GM18870 (cell line): Measurements from ENCODE around the gene MAOB.
"Not testable (repeated sequence)": the region's sequence is repeated elsewhere in the genome, so short reads cannot be mapped to it uniquely, and the experiment has no call there.

ENCODE experiments used
- ATAC-seq: cut with Tn5 transposase; IDR thresholded peaks from one replicate; pipeline ENCODE4 v1.9.1; 2021; ENCODE audit warnings: moderate library complexity; ENCODE audit not compliant: unreplicated experiment

Gene MAOB

DNA sequence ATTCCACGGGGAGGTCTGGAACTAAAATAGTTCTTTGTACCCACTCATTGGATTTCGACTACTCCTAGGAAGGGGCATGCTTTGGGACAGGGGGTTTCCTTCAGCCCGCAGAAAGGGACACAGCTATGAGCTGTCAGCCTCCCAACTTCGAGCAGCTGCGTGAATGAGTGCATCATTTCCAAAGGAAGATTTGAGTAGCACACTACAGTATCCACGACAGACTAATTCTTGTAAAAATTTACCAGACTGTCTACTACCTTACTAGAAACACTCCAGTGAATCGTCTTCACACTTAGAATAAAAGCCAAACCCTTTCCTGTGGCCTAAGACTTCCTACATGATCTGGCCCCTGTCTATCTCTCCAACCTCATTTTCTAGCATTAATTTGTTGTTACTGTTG, 124.2 kb downstream of the MAOB start:
- no peak for ATAC-seq

DNA sequence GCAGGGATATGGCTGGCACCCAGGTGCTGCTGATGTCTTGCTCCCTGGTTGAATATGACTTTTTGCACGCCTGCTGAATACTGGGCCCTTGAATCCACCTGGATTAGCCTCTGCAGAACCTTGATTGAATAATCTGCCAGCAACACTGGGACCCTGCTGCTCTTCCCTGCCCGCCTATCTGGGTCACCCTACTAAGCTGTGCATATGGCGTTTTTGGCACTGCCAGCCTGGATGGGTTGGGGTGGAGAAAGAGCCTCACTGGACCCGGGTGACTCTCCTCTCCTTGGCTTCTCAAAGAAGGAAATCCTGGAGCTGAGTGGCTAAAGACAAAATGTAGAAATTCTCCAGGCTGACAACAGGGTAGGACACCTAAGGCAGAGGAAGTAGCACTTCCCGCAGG, 126.2 kb downstream of the MAOB start:
- ATAC-seq, result no peak

DNA sequence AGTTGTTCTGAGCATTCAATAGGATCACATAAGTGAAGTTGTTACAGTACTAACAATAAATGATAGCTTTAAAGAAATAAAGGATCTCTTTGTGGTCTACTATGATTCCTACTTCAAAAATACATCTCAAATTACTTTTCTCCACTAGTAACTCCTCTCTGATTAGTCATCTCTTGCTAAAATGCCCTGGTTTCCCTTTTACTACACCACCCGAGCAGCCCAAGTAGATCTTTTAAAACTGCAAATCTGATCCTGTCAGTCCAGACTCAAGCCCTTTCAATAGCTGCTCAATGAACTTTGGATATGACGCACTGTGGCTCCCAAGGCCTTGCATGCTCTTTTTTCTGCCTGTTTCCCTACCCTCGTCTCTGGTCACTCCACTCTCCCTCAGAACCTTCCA, 128.6 kb downstream of the MAOB start:
- ATAC-seq, result no peak

DNA sequence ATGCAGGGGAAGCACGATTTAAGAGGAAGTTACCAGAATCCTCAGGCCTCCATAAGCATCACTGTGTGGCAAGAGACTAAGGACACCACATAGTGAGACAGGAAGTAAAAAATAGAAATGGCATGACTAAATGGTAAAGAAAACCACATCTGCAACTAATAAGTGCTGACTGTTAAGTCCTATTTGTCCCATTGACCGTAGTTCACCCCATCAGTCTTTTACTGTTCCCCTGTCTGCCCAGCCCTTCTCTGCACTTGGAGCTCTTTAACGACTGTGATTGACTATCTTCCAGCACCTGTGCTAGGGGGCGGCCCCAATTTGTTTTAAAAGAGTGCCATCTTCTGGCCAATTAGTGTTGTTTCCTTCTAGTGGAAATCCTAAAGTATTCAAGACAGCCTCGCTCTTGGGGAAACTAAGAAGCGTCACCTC, 132.0 kb downstream of the MAOB start:
- ATAC-seq, result no peak

DNA sequence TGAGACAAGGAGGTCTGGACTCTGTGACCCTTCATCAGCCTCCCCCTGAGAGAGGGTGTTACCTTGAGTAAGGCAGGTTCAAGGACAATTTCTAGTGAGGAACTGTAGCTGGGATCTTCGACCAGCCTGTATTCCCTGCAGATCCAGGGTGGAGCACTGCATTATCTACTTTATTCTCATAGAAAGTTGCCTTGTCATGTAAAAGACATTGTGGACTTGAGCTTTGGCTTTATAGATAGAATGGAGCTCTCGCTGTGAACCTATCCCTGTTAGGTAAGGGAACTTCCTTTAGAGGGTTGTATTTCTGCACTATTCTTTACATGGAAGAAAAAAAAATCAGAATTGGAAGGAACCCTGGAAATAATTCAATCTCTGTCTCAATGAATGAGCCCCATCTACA, 134.8 kb downstream of the MAOB start:
- ATAC-seq, result no peak

DNA sequence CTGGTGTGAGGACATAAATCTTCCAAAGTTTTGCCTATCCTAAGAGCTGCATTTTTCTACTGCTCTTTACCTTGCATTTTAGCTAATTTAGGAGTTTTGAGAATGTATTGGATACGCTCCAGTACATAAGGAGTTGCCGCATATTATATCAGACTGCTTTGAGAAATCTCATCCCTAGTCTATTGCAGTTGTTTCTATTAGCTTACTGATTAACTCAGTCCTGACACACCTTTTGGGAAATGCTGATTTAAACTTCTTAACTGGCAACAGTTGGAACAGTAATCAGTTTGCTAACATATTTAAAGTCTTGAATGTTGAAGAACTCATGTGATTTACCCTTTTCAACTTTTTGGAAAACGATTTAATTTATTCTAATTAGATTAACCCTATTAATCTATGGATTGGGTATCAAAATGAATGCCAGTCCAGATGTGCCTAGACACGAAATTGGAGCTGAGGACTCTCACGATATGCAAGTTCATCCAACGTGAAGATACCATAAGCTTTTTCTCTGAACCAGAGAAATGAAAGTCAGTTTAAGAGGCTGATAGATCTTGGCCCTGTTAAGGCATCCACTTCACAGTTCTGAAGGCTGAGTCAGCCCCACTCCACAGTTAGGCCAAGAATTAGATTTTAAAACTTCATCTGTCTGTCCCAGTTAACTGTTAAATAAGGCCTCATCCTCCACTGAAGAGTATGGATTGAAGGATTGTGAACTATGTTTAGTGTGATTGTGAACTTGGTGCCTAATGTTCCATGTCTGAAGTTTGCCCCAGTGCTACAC, 136.1 kb downstream of the MAOB start:
- ATAC-seq, result no peak

DNA sequence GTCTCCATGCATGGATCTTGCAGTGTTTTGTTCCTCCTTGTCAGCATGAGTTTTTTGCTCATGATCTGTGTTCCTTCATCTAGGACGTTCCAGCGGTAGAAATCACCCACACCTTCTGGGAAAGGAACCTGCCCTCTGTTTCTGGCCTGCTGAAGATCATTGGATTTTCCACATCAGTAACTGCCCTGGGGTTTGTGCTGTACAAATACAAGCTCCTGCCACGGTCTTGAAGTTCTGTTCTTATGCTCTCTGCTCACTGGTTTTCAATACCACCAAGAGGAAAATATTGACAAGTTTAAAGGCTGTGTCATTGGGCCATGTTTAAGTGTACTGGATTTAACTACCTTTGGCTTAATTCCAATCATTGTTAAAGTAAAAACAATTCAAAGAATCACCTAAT, 138.0 kb downstream of the MAOB start:
- ATAC-seq, result no peak

DNA sequence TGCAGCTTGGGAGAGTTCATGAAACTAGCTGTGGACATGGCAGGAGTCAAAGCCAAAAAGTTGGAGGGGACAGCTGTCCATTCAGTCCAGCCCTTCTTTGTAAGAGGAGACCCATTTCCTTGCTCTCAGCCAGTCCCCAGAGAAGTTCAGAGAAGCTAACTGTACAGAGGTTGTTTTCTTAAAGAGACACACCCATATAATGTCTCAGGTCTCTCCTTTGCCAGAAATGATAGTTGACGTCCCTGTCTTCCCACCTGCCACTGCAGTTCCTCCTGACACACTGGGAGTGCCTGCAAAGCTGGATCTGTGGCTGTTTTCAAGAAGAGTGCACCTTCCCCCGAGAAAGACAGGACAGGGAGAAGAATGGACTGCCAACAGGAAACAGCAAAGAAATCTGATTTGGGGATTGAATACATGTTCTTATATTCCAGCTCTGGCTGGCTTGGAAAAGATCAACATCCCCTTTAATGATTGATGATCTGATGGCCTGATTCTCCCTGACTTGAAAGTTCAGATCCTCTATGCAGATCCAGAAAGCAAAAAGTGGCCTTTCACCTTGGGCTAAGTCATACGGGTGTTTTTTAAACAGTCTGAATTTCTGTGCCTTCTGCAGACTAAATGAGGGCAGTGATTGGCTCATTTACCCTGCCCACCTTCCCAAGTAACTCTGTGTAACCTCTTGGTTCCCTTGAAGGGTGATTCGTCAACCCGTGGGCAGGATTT, 139.0 kb downstream of the MAOB start:
- no peak for ATAC-seq

DNA sequence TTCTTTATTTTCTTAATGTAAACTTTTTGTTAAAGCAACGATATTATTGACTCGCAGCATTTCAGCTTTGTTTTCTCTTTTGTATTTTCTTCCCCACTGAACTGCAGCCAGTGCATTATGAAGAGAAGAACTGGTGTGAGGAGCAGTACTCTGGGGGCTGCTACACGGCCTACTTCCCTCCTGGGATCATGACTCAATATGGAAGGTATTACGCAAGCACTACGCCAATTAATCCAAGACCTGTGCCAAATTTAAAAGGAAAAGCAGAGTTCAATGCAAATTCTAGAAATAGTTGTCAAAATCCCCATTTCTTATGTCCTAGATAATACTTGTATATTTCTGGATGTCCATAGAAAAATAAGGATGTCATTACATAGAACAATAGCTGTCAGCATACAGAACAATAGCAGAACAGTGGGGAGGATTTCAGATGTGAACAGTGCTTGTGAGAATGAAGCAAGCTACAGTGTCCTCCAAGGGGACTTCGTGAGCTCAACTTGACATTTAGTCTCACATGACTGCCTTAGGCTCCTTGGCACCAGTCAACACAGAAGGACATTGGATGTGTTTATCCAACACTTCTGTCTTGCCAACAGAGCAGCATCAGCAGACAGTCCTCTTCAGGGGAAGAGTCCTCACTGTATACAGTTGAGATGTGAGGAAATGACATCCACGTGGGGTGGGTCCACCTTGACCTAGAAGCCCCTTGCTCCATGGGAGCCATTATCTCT, 140.2 kb downstream of the MAOB start:
- ATAC-seq, result no peak

DNA sequence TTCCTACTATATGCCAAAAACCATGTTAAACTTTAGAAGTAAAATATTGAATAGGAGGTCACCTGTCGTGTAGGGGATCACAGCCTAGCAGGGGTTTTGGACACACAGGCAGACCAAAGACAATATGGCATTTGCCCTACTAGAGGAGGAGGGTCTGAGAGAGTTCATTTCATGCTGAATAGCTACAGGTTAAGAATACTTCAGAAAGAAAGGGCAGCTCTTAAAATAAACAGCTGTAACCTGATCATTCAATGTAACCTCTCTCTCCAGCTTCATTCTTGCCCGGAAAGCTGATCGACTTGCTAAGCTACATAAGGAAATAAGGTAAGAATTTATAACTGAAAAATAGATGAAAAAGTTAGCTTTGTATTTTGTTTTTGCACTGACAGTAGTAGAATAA, 146.3 kb downstream of the MAOB start:
- no peak for ATAC-seq

DNA sequence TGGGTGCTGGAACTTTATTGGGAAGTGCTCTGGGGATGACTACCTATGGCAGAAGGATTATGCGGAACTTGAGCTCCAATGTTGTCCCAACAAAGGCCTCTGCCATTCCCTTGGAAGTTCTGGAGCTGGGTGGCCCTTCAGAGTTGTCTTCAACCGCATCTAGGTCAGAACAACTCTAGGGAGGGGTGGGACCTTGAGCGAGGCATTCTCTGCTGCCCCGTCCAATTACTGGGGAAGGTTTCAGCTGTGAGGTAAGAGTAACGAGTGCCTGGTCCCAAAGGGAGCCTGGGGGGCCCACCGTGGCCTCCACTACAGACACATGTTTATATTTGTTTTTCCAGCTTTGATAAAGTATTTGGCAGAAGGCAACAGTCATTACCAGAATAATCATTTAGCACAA, 146.7 kb downstream of the MAOB start:
- no peak for ATAC-seq

DNA sequence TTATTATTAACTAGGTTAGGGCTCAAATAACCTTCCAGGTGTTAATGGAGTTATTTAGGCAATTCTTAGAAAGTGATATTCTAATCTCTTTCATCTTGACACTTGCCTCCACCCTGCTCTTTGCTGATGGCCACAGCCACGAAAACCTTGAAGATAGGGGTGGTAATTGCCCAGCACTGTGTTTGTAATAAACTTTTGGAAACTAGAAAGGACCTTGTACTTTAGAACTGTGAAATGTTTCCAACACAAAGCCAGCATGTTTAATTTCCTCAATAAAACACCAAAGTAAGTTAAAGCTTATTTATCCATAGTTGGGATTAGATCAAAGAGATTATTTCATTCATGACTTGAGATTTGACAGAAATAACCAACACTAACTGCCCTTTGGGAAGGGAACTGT, 147.8 kb downstream of the MAOB start:
- ATAC-seq, result no peak

DNA sequence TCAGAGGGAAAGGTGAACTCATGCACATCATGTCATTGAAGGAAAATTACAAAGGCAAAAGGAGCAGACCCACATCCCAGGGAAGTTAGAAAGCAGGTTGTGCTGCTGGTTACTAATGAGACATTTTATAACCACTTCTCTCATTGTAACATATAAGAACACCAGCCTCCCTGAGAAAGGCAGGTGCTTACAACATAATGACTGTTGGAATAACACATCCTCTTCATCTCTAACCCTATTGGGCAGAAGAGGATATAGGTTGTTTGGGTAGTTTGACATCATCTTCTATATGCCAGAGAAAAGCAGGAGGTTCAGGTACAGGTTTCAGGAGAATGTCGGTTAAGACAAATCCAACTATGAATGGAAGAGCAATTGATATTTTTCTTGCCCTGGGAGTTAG, 148.6 kb downstream of the MAOB start:
- no peak for ATAC-seq

DNA sequence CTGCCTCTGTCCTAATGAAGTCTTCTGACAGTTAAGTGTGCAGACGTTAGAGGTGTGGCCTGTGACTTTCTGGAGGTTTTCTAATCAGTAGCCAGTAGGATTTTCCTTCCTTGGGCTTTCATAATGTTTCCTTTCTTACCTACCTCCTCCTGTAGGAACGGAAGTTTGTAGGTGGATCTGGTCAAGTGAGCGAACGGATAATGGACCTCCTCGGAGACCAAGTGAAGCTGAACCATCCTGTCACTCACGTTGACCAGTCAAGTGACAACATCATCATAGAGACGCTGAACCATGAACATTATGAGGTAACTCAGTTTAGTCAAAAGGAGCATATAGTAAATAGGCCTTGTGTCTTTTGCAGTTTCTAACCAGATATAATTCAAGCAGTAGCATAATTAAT, 151.2 kb downstream of the MAOB start:
- no peak for ATAC-seq

DNA sequence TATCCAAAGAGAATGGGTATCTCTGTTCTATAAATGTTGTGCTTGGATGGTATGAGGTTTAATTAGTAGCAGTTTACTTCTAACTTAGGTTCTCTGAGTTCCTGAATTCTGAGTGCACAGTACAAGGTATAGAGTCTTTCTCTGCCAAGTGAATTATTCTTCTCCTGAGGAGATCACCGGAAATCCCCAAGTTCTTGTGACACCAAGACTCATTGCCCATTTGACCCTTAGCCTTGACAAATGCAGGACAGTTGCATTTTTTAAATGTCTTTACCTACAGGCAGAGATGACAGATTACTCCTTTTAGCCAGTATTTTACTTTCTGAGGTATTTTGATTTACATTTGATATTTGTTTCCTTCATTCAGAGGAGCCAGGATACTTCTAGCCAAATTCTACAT, 153.3 kb downstream of the MAOB start:
- ATAC-seq, result no peak

DNA sequence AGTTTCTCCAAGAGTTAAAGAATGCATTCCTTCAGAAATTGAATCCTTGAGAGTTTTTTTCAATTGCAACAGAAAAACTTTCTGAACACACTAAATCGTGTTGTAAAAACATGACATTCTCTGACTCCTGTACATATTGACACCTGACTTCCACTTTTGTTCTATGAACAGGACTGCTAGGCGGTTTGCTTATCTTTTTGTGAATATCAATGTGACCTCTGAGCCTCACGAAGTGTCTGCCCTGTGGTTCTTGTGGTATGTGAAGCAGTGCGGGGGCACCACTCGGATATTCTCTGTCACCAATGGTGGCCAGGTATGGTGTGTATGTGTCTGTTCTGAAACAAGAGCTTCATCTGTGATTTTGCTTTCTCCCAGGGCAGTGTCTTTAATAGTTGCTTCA, 154.2 kb downstream of the MAOB start:
- ATAC-seq, result no peak

DNA sequence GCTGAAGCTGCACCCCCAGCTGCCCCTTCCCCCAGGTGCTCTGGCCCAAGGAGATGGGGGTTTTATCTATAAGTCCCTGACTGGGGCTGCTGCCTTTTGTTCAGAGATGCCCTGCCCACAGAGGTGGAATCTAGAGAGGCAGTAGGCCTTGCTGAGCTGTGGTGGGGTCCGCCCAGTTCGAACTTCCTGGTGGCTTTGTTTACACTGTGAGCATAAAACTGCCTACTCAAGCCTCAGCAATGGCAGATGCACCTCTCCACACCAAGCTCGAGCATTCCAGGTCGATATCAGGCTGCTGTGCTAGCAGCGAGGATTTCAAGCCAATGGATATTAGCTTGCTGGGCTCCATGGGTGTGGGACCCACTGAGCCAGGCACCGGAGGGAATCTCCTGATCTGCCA, 155.0 kb downstream of the MAOB start:
- not testable (repeated sequence) for ATAC-seq

DNA sequence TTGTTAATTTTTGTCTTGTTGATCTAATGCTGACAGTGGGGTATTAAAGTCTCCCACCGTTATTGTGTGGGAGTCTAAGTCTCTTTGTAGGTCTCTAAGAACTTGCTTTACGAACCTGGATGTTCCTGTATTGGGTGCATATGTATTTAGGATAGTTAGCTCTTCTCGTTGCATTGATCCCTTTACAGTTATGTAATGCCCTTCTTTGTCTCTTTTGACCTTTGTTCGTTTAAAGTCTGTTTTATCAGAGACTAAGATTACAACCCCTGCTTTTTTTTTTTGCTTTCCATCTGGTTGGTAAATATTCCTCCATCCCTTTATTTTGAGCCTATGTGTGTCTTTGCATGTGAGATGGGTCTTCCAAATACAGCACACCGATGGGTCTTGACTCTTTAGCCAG, 157.0 kb downstream of the MAOB start:
- ATAC-seq, result not testable (repeated sequence)

DNA sequence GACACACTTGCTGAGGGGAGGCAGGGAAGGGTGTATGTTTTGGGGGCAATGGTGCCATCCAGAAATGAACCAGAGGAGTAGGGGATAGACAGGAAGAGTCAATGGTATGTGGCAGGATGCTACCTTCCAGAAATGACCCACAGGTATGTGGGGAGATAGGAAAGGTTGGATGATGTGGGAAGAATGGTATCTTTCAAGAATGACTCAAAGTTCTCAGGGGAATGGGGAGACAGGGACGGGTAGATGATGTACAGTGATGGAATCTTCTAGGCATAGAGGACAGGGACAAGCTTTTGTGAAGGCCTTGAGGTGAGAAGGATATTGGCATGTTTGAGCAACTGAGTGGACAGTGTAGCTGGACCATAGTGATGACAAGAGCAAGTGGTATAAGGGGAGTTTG, 161.3 kb downstream of the MAOB start:
- ATAC-seq, result no peak

DNA sequence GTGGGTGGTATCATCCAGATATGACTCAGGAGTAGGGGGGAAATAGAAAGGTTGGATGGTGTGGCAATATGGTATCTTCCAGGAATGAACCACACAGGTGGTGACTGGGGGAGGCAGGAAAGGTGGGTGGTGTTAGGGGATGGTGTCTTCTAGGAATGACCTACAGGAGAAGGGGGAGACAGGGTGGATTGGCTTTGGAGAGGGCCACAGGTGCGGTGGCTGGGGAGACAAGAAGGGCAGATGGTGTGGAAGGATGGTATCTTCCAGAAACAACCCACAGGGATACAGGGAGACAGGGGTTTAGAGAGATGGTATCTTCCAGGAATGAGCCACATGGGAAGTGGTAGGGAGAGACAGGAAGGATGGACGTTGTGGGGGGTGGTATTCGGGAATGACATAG, 162.2 kb downstream of the MAOB start:
- no peak for ATAC-seq

DNA sequence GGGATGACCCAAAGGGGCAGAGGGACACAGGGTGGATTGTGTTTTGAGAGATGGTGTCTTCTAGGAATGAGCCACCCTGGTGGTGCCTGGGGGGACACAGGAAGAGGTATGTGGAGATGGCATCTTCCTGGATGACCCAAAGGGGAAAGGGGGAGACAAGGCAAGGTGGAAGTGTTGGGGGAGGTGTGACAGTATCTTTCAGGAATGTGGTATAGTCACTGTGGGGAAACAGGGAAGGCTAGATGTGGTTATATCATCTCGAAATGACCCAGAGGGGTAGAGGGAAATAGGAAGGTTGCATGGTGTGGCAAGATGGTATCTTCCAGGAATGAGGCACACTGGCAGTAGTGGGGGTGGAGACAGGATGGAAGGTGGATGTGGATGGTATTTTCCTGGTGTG, 163.3 kb downstream of the MAOB start:
- ATAC-seq, result no peak

DNA sequence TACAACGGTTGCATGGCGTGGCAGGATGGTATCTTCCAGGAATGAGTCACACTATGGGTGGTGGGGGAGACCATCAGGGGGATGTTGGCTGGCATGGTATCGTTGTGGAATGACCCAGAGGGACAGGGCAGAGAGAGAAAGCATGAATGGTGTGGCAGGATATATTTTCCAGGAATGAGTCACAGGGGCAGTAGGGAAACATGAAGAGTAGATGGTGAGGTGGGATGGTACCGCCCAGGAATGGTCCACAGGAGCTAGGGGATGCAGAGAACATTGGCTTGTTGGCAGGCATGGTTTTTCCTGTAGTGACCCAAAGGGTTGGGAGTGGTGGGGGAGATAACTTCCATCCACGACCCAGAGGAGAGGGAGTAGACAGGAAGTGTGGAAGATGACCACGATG, 163.7 kb downstream of the MAOB start:
- ATAC-seq, result no peak
